ENCODE measurements around the gene RALGPS1. TPM values are rescaled to one million over a fixed set of nuclear protein-coding genes. Genes with fewer than 3 reads are reported as not detected.

The RALGPS1 gene
- total RNA-seq, 1 experiment from 2014 or later: 18.6 TPM

GRCh38 chr9:127163409-127163808, 248.8 kb downstream of the RALGPS1 start:
- peaks cover 0 to 1% (median 0%) of the 10 kb centered on the region in 3 experiments; a peak in 3 of 7 replicates for H3K36me3 Mint-ChIP-seq (ENCODE audit: insufficient read depth in 1 of 3, low read depth in 3 of 3)
- Histone ChIP-seq H4K8ac (replicated peaks; ENCODE audit: insufficient read length, low read depth, low read length) (no peak overlapping the region), H3K18ac (ENCODE audit: insufficient read length, low read depth, low read length) (no peak overlapping the region), H3K56ac (ENCODE audit: insufficient read length, low read depth, low read length) (no peak overlapping the region), H4K20me1 (ENCODE audit: control insufficient read depth, insufficient read depth, insufficient read length) (no peaks in the 10 kb centered on the region), H2BK120ac (ENCODE audit: low read depth, low read length, poor library complexity, severe bottlenecking) (no peak overlapping the region), H2BK15ac (ENCODE audit: low read depth, low read length) (no peak overlapping the region), H3K9ac (ENCODE audit: extremely low read depth, insufficient read length, low read length) (no peak overlapping the region), H2BK5ac (ENCODE audit: insufficient read length, low read length) (no peak overlapping the region), H3K4me1 (ENCODE audit: insufficient read depth, low read length) (peaks cover 2% of the 10 kb centered on the region; the same call in 1 of the 2 replicates), H3K4me2 (ENCODE audit: insufficient read depth, insufficient read length, low read length) (no peak overlapping the region), H2BK20ac (ENCODE audit: low read depth, low read length, poor library complexity, severe bottlenecking) (no peak overlapping the region), H3K9me3 (ENCODE audit: control insufficient read depth, low read depth, low read length) (no peaks in the 10 kb centered on the region), H3K79me1 (ENCODE audit: insufficient read depth, low read depth, low read length, poor library complexity, severe bottlenecking) (no peaks in the 10 kb centered on the region), H3K4ac (ENCODE audit: low read depth, low read length) (no peak overlapping the region), H3K27ac (ENCODE audit: insufficient read length, low read depth, low read length) (no peak overlapping the region), H3K14ac (ENCODE audit: insufficient read depth, low read length) (no peak overlapping the region), H3T11ph (ENCODE audit: low read length) (no peak overlapping the region), H2BK12ac (ENCODE audit: insufficient read length, low read depth, low read length) (no peak overlapping the region), H3K23ac (ENCODE audit: insufficient read length, low read depth, low read length) (no peak overlapping the region), H3K23me2 (ENCODE audit: insufficient read length, low read depth, low read length, poor library complexity, severe bottlenecking) (no peaks in the 10 kb centered on the region), H3K79me2 (ENCODE audit: insufficient read depth, low read length) (no peaks in the 10 kb centered on the region), H3K27me3 (ENCODE audit: insufficient read depth, low read length) (no peaks in the 10 kb centered on the region), H2AK5ac (ENCODE audit: insufficient read length, low read length) (no peak overlapping the region), H4K91ac (ENCODE audit: insufficient read length, low read depth, low read length) (no peak overlapping the region), H4K5ac (ENCODE audit: insufficient read length, low read depth, low read length) (no peak overlapping the region), H2AFZ (ENCODE audit: low read length) (no peak overlapping the region)
- DNase-seq: peak; percentile 19
- no peaks in the 10 kb centered on the region for H3K27me3 Mint-ChIP-seq (ENCODE audit: low read depth)
- H3K9me3 Mint-ChIP-seq: no peaks in the 10 kb centered on the region
- TF ChIP-seq, protein P1, sequence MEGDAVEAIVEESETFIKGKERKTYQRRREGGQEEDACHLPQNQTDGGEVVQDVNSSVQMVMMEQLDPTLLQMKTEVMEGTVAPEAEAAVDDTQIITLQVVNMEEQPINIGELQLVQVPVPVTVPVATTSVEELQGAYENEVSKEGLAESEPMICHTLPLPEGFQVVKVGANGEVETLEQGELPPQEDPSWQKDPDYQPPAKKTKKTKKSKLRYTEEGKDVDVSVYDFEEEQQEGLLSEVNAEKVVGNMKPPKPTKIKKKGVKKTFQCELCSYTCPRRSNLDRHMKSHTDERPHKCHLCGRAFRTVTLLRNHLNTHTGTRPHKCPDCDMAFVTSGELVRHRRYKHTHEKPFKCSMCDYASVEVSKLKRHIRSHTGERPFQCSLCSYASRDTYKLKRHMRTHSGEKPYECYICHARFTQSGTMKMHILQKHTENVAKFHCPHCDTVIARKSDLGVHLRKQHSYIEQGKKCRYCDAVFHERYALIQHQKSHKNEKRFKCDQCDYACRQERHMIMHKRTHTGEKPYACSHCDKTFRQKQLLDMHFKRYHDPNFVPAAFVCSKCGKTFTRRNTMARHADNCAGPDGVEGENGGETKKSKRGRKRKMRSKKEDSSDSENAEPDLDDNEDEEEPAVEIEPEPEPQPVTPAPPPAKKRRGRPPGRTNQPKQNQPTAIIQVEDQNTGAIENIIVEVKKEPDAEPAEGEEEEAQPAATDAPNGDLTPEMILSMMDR (conservative IDR thresholded peaks at IDR 0.05): no peak
- H3K4me1 Mint-ChIP-seq: peaks cover 23 to 25% of the 10 kb centered on the region in 2 experiments
- no peak overlapping the region for H3K4me3 Mint-ChIP-seq
- no CpG with 5 or more reads among the region's 2 CpGs for WGBS (ENCODE audit: extremely low coverage, insufficient read length, low lambda C conversion rate)
- no peak overlapping the region for H3K27ac Mint-ChIP-seq

Measured in H9 (cell line).